Suppressor macrophage treated with lipopolysaccharide for 4 hours (primary cell): ENCODE data around the gene SMYD3.
"Not testable (repeated sequence)": the region's sequence is repeated elsewhere in the genome, so short reads cannot be mapped to it uniquely, and the experiment has no call there.

Experiments used
- DNase-seq: peaks from one replicate; pipeline ENCODE4 v3.0.0-alpha.2; 2020

The SMYD3 gene

GRCh38 chr1:245855846-245856730, 651.0 kb downstream of the SMYD3 start:
- DNase-seq, result no peak

GRCh38 chr1:245853291-245853690, 653.8 kb downstream of the SMYD3 start:
- no peak for DNase-seq

GRCh38 chr1:245843101-245843500, 664.0 kb downstream of the SMYD3 start:
- DNase-seq, result no peak

- DNase-seq, result no peak
Observed at GRCh38 chr1:245842106-245842505, 665.0 kb downstream of the SMYD3 start.

- DNase-seq, result no peak
Observed at GRCh38 chr1:245840971-245841370, 666.1 kb downstream of the SMYD3 start.

GRCh38 chr1:245837718-245838117, 669.4 kb downstream of the SMYD3 start:
- no peak for DNase-seq

- no peak for DNase-seq
Observed at GRCh38 chr1:245835386-245835785, 671.7 kb downstream of the SMYD3 start.

- no peak for DNase-seq
Observed at GRCh38 chr1:245834002-245834401, 673.1 kb downstream of the SMYD3 start.

GRCh38 chr1:245832771-245833527, 674.1 kb downstream of the SMYD3 start:
- no peak for DNase-seq

GRCh38 chr1:245831518-245831917, 675.6 kb downstream of the SMYD3 start:
- DNase-seq, result no peak

- no peak for DNase-seq
Observed at GRCh38 chr1:245829826-245830225, 677.3 kb downstream of the SMYD3 start.

- no peak for DNase-seq
Observed at GRCh38 chr1:245829194-245829593, 677.9 kb downstream of the SMYD3 start.

GRCh38 chr1:245827301-245827700, 679.8 kb downstream of the SMYD3 start:
- DNase-seq, result no peak

- no peak for DNase-seq
Observed at GRCh38 chr1:245825128-245825901, 681.8 kb downstream of the SMYD3 start.

- no peak for DNase-seq
Observed at GRCh38 chr1:245823408-245824147, 683.5 kb downstream of the SMYD3 start.

GRCh38 chr1:245822996-245823395, 684.1 kb downstream of the SMYD3 start:
- DNase-seq, result no peak

- not testable (repeated sequence) for DNase-seq
Observed at GRCh38 chr1:245818363-245818762, 688.7 kb downstream of the SMYD3 start.

GRCh38 chr1:245816496-245816895, 690.6 kb downstream of the SMYD3 start:
- not testable (repeated sequence) for DNase-seq

GRCh38 chr1:245814651-245815050, 692.4 kb downstream of the SMYD3 start:
- no peak for DNase-seq

GRCh38 chr1:245812278-245812677, 694.8 kb downstream of the SMYD3 start:
- DNase-seq, result no peak

GRCh38 chr1:245810789-245811337, 696.2 kb downstream of the SMYD3 start:
- no peak for DNase-seq

GRCh38 chr1:245810181-245810769, 696.8 kb downstream of the SMYD3 start:
- DNase-seq, result no peak
